ENCODE measurements around the gene PTRH1. TPM values are rescaled to one million over a fixed set of nuclear protein-coding genes. Genes with fewer than 3 reads are reported as not detected.

Gene PTRH1
- total RNA-seq, 4 donors from 2014 or later: 7.4 to 58.4 (median 41.6) TPM

DNA sequence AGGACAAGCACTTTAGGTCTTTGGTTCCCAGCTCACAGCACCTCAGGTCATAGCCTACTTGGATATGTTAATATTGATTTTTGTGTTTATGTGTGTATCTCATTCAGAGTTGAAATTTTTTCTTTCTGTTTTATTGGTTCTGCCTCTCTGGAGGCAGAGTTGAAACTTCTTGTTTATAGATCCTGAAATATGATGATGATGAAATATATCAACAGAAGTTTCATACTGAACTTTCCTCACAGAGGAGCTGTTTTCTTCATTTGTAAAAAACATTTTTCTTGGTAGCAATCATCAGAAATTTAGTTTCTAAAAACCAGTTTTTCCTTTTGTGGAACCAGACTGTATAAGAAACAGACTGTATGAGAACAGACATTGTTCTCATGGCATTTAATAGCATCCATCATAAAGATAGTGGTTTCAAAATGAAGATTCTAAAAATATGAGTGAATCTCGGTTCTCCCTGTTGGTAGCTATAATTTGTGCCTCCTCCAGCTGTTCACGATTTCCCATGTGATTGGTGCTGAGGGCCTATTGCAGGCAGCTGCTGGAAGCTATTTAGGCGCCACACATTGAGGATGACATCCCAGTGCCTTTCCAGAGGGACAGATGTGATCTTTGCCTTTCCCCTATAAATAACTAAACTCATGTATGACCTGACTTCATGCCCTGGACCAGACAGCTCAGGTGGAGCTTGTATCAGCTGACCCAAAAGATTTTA lies 48.2 kb downstream of the PTRH1 start:
- 64% methylated on average over 3 of the region's 3 CpGs for WGBS
- no peak overlapping the region for H3K27ac ChIP-seq
- H3K9me3 ChIP-seq: no peaks in the 10 kb centered on the region
- peaks cover 53% of the 10 kb centered on the region for H3K36me3 ChIP-seq
- no peak for TF ChIP-seq POLR2A (IDR thresholded peaks at IDR 0.05)
- TF ChIP-seq, protein P1, sequence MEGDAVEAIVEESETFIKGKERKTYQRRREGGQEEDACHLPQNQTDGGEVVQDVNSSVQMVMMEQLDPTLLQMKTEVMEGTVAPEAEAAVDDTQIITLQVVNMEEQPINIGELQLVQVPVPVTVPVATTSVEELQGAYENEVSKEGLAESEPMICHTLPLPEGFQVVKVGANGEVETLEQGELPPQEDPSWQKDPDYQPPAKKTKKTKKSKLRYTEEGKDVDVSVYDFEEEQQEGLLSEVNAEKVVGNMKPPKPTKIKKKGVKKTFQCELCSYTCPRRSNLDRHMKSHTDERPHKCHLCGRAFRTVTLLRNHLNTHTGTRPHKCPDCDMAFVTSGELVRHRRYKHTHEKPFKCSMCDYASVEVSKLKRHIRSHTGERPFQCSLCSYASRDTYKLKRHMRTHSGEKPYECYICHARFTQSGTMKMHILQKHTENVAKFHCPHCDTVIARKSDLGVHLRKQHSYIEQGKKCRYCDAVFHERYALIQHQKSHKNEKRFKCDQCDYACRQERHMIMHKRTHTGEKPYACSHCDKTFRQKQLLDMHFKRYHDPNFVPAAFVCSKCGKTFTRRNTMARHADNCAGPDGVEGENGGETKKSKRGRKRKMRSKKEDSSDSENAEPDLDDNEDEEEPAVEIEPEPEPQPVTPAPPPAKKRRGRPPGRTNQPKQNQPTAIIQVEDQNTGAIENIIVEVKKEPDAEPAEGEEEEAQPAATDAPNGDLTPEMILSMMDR (IDR thresholded peaks at IDR 0.05): no peak
- no peak for TF ChIP-seq POLR2AphosphoS5 (IDR thresholded peaks at IDR 0.05)
- TF ChIP-seq EP300 (IDR thresholded peaks at IDR 0.05): no peak
- no peaks in the 10 kb centered on the region for H3K27me3 ChIP-seq
- H3K4me1 ChIP-seq: peaks cover 5% of the 10 kb centered on the region
- no peak overlapping the region for H3K4me3 ChIP-seq
- no peak for DNase-seq (ENCODE audit: low spot score in 2 of 2)

DNA sequence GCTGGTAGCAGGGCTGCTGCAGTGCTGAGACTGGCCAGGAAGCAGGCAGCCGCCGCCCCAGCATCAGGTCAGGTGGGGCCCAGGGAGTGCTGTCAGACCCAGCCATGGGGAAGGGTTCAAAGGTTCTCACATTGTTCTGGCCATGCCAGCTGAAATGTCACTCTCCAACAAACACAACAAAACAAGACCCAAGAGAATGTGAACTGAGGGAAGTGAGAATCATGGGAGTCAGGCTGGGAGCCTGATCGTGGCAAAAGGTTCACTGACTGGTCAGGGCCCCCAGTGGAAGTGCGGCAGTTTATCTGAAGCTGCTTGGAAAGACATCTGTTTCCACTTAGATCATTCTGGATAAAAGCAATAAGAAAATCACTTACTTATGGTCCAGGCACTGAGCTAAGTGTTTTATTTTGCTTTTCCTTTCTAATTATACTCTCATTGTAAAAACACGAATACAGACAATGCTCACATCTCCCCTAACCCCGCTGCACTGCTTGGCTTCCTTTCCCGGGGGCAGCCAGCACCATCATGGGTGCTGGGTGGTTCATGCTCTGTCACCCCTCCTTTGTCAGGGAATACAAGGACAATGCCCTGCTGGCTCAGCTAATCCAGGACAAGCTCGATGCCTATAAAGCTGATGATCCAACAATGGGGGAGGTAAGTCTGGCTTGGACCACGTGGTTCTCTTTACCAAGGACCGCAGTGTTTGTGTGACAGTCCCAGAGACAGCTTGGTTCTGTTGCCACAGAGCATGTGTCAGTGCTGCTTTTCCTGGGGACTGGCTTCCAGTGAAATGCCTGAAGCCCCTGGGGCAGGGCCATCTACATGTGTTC lies 50.6 kb downstream of the PTRH1 start:
- H3K27ac ChIP-seq: no peak overlapping the region
- WGBS: 62% methylated on average over 10 of the region's 10 CpGs
- peaks cover 53% of the 10 kb centered on the region for H3K36me3 ChIP-seq
- no peak overlapping the region for H3K4me3 ChIP-seq
- no peaks in the 10 kb centered on the region for H3K9me3 ChIP-seq
- H3K4me1 ChIP-seq: peaks cover 5% of the 10 kb centered on the region
- DNase-seq (ENCODE audit: low spot score in 2 of 2): no peak
- no peaks in the 10 kb centered on the region for H3K27me3 ChIP-seq
- TF ChIP-seq POLR2AphosphoS5 (IDR thresholded peaks at IDR 0.05): no peak
- TF ChIP-seq, protein P1 (IDR thresholded peaks at IDR 0.05): no peak
- TF ChIP-seq POLR2A (IDR thresholded peaks at IDR 0.05): no peak
- TF ChIP-seq EP300 (IDR thresholded peaks at IDR 0.05): no peak

DNA sequence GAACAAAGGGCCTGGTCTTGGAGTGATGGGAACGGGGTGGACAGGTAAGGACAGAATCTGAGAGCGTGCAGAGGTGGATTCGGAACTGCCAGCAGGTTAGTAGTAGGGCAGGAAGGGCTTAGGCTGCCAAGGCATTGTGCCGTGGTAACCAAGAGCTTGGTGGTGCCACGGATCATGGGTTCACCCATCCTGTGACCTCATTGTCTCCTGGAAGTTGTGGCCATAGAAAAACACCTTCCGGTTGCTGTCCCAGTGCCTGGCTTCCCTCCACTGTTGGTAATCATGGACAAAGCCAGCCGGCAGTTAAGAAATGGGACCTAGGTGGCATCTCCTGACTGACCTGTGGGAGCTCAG lies 51.2 kb downstream of the PTRH1 start:
- H3K36me3 ChIP-seq: peaks cover 58% of the 10 kb centered on the region
- peaks cover 5% of the 10 kb centered on the region for H3K4me1 ChIP-seq
- WGBS: 82% methylated on average over 7 of the region's 7 CpGs
- TF ChIP-seq POLR2A (IDR thresholded peaks at IDR 0.05): no peak
- no peak for TF ChIP-seq POLR2AphosphoS5 (IDR thresholded peaks at IDR 0.05)
- no peak for TF ChIP-seq EP300 (IDR thresholded peaks at IDR 0.05)
- TF ChIP-seq, protein P1 (IDR thresholded peaks at IDR 0.05): no peak
- DNase-seq (ENCODE audit: low spot score in 2 of 2): no peak
- no peaks in the 10 kb centered on the region for H3K27me3 ChIP-seq
- H3K27ac ChIP-seq: no peak overlapping the region
- no peak overlapping the region for H3K4me3 ChIP-seq
- no peaks in the 10 kb centered on the region for H3K9me3 ChIP-seq

Other genes starting within 250 kb of the PTRH1 start
- 10 to 100 TPM; 18.4 to 28.2 (median 24.5) TPM for gene STXBP1, start 103.4 kb downstream of the PTRH1 start, total RNA-seq
- gene CFAP157, start 8.7 kb downstream of the PTRH1 start, total RNA-seq: under 1 TPM in 2 of 4 donors, not detected in 2; 0.24 to 0.57 TPM
- gene TTC16, start 416 bp upstream of the PTRH1 start, total RNA-seq: under 1 TPM in 2 of 4 donors, not detected in 2; 0.16 to 0.21 TPM
- 10 to 100 TPM; 16.1 to 24.3 (median 19.3) TPM for gene TOR2A, start 19.6 kb upstream of the PTRH1 start, total RNA-seq
- 1 to 10 TPM; 3.4 to 8.9 (median 6.1) TPM for gene SH2D3C, start 63.0 kb upstream of the PTRH1 start, total RNA-seq
- 100 to 1,000 TPM in 1 of 4 donors, 10 to 100 TPM in 3; 57.2 to 119 (median 72.7) TPM for gene CDK9, start 70.4 kb upstream of the PTRH1 start, total RNA-seq
- gene FPGS, start 87.2 kb upstream of the PTRH1 start, total RNA-seq: 10 to 100 TPM; 22.9 to 50.3 (median 28.3) TPM
- gene ENG, start 139.0 kb upstream of the PTRH1 start, total RNA-seq: 10 to 100 TPM; 17.2 to 38.7 (median 31.2) TPM
- 10 to 100 TPM; 22.6 to 36.0 (median 26.0) TPM for gene AK1, start 162.0 kb upstream of the PTRH1 start, total RNA-seq
- gene ST6GALNAC6, start 183.9 kb upstream of the PTRH1 start, total RNA-seq: 10 to 100 TPM; 41.6 to 50.5 (median 47.0) TPM
- gene ST6GALNAC4, start 201.4 kb upstream of the PTRH1 start, total RNA-seq: 10 to 100 TPM; 14.6 to 25.2 (median 20.2) TPM
- gene PIP5KL1, start 215.1 kb upstream of the PTRH1 start, total RNA-seq: 10 to 100 TPM in 1 of 4 donors, 1 to 10 TPM in 3; 5.8 to 14.7 (median 9.2) TPM
- 10 to 100 TPM; 19.4 to 39.7 (median 30.6) TPM for gene DPM2, start 222.2 kb upstream of the PTRH1 start, total RNA-seq

All from suprapubic skin (tissue), 4 donors.